ENCODE measurements around the gene TENM4.
"Not testable (repeated sequence)": the region's sequence is repeated elsewhere in the genome, so short reads cannot be mapped to it uniquely, and the experiment has no call there.

The TENM4 gene

DNA sequence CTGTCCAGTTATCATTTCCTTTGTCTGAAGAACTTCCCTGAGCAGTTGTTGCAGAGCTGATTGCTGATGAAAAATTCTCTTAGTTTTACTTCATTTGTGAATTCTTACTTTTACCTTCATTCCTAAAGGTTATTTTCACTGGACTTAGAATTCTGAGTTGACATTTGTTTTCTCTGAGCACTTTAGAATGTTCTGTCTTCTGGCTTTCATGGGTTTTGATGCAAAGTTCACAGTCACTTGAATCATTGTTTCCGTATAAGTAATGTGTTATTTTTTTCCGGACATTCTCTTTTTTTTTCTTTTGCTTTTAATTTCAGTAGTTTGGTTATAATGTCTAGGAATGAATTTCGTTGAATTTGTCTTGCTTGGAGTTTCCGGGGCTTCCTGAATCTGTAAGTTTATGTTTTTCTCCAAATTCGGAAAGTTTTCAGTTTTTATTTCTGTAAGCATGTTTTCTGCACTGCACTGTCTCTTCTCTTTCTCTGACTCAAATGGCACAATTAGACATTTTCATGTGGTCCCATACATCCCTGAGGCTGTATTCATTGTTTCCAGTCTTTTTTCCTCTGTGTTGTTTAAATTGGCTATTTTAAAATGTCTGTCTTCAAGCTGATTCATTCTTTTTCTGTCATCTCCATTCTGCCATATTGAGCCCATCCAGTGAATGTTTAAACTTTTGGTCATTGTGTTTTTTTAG, 797.7 kb downstream of the TENM4 start:
- ChIA-PET CTCF (interaction anchor here (0.6 kb wide), 1 partner anchor 619 kb away, joined by 3 read pairs; no protein-coding TSS in a partner anchor), POLR2A (no interaction called here)
- no peak for TF ChIP-seq BHLHE40 (IDR thresholded peaks at IDR 0.05; ENCODE audit: borderline replicate concordance)
- TF ChIP-seq, protein P1, sequence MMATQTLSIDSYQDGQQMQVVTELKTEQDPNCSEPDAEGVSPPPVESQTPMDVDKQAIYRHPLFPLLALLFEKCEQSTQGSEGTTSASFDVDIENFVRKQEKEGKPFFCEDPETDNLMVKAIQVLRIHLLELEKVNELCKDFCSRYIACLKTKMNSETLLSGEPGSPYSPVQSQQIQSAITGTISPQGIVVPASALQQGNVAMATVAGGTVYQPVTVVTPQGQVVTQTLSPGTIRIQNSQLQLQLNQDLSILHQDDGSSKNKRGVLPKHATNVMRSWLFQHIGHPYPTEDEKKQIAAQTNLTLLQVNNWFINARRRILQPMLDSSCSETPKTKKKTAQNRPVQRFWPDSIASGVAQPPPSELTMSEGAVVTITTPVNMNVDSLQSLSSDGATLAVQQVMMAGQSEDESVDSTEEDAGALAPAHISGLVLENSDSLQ (IDR thresholded peaks at IDR 0.05) = no peak
- DNase-seq (ENCODE audit: extremely low spot score) = no peak

DNA sequence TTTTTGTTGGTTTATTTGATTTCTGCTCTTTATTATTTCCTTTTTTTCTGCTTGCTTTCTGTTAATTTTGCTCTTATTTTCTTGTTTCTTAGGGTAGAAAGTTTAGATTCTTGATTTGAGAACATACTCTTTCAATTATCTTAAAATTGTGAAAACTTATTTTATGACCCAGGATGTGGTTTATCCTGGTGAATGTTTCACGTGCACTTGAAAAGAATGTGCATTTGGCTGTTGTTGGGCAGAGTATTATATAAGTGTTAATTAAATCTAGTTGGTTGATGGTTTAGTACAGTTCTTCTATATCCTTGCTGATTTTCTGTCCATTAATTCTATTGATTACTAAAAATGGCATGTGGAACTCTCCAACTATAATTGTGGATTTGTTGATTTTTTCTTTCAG, 799.3 kb downstream of the TENM4 start:
- ChIA-PET CTCF (no interaction called here), POLR2A (no interaction called here)

DNA sequence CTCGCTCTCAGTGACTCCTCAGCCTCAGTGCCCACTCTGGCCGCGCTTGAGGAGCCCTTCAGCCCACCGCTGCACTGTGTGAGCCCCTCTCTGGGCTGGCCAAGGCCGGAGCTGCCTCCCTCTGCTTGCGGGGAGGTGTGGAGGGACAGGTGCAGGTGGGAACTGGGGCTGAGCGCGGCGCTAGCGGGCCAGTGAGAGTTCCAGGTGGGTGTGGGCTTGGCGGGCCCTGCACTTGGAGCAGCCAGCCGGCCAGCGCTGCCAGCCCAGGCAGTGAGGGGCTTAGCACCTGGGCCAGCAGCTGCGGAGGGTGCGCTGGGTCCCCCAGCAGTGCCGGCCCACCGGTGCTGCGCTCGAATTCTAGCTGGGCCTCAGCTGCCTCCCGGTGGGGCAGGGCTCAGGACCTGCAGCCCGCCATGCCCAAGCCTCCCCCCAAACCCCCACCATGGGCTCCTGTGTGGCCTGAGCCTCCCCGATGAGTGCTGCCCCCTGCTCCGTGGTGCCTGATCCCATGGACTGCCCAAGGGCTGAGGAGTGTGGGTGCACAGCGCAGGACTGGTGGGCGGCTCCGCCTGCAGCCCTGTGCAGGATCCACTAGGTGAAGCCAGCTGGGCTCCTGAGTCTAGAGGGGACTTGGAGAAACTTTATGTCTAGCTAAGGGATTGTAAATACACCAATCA, 802.0 kb downstream of the TENM4 start:
- ChIA-PET POLR2A (no interaction called here), CTCF (no interaction called here)
- no peak for DNase-seq (ENCODE audit: extremely low spot score)
- no peak for TF ChIP-seq LEF1 (IDR thresholded peaks at IDR 0.05; ENCODE audit: borderline replicate concordance)
- TF ChIP-seq, protein P1 (IDR thresholded peaks at IDR 0.05) = no peak
- no peak for TF ChIP-seq SUZ12 (IDR thresholded peaks at IDR 0.05)
- TF ChIP-seq FOXA1 (IDR thresholded peaks at IDR 0.05) = no peak
- TF ChIP-seq ZNF384 (IDR thresholded peaks at IDR 0.05) = no peak
- no peak for TF ChIP-seq BHLHE40 (IDR thresholded peaks at IDR 0.05; ENCODE audit: borderline replicate concordance)
- no peak for TF ChIP-seq TARDBP (IDR thresholded peaks at IDR 0.05)
- no peak for TF ChIP-seq L3MBTL2 (conservative IDR thresholded peaks at IDR 0.05)
- no peak for TF ChIP-seq ELF4 (IDR thresholded peaks at IDR 0.05)
- TF ChIP-seq ARNT (IDR thresholded peaks at IDR 0.05) = no peak

More for the DNA sequence above, 799.3 kb downstream of the TENM4 start:
- TF ChIP-seq ARNT (IDR thresholded peaks at IDR 0.05) (no peak), LEF1 (IDR thresholded peaks at IDR 0.05; ENCODE audit: borderline replicate concordance) (no peak), FOXA1 (IDR thresholded peaks at IDR 0.05) (no peak), FOXM1 (IDR thresholded peaks at IDR 0.05; ENCODE audit: borderline replicate concordance) (no peak), ELF4 (IDR thresholded peaks at IDR 0.05) (no peak), SUZ12 (IDR thresholded peaks at IDR 0.05) (no peak), NFRKB (IDR thresholded peaks at IDR 0.05) (no peak), HDGF (IDR thresholded peaks at IDR 0.05; ENCODE audit: borderline replicate concordance) (no peak), L3MBTL2 (conservative IDR thresholded peaks at IDR 0.05) (no peak), ZNF384 (IDR thresholded peaks at IDR 0.05) (no peak), BHLHE40 (IDR thresholded peaks at IDR 0.05; ENCODE audit: borderline replicate concordance) (no peak), FOXK2 (IDR thresholded peaks at IDR 0.05) (no peak), SP1 (IDR thresholded peaks at IDR 0.05) (no peak), CTBP1 (IDR thresholded peaks at IDR 0.05; ENCODE audit: borderline replicate concordance) (no peak), TARDBP (IDR thresholded peaks at IDR 0.05) (no peak)
- TF ChIP-seq, protein P1 (IDR thresholded peaks at IDR 0.05) = no peak
- DNase-seq (ENCODE audit: extremely low spot score) = no peak

DNA sequence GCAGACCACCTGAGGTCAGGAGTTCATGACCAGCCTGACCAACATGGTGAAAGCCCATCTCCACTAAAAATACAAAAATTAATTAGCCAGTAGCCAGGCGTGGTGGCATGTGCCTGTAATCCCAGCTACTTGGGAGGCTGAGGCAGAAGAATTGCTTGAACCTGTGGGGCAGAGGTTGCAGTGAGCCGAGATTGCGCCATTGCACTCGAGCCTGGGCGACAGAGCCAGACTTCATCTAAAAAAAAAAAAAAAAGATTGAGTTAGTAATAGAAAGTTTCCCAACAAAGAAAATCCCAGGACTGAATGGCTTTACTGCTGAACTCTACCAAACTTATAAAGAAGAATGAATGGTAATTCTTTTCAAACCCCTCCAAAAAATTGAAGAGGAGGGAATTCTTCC, 803.3 kb downstream of the TENM4 start:
- DNase-seq (ENCODE audit: extremely low spot score); POLR2A ChIA-PET; CTCF ChIA-PET: not testable (repeated sequence)

DNA sequence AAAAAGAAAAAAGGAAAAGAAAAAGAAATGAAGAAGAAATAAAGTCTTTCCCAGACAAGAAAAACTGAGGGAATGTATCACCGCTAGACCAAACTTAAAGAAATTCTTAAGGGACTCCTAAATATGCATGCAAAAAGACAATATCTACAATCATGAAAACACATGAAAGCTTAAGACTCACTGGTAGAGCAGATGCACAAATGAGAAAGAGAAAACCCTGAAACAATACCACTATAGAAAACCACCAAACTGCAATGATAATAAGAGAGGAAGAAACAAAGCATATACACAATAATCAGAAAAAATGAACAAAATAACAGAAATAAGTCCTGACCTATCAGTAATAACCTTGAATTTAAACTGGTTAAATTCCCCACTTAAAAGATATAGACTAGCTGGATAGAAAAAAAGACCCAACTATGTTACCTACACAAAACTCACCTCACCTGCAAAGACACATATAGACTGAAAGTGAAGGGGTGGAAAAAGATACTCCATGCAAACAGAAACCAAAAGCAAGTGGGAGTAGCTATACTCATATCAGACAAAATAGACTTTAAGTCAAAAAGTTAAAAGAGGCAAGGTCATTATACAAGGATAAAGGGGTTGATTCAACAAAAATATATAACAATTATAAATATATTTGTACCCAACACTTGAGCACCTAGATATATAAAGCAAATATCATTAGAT, 804.9 kb downstream of the TENM4 start:
- TF ChIP-seq, protein P1 (IDR thresholded peaks at IDR 0.05) = no peak
- TF ChIP-seq ZNF384 (IDR thresholded peaks at IDR 0.05) = no peak
- TF ChIP-seq BHLHE40 (IDR thresholded peaks at IDR 0.05; ENCODE audit: borderline replicate concordance) = no peak
- no peak for TF ChIP-seq TARDBP (IDR thresholded peaks at IDR 0.05)
- TF ChIP-seq CTBP1 (IDR thresholded peaks at IDR 0.05; ENCODE audit: borderline replicate concordance) = no peak
- TF ChIP-seq SP1 (IDR thresholded peaks at IDR 0.05) = no peak
- no peak for TF ChIP-seq FOXK2 (IDR thresholded peaks at IDR 0.05)
- no peak for TF ChIP-seq SUZ12 (IDR thresholded peaks at IDR 0.05)
- TF ChIP-seq LEF1 (IDR thresholded peaks at IDR 0.05; ENCODE audit: borderline replicate concordance) = no peak
- no peak for TF ChIP-seq FOXM1 (IDR thresholded peaks at IDR 0.05; ENCODE audit: borderline replicate concordance)
- no peak for TF ChIP-seq ELF4 (IDR thresholded peaks at IDR 0.05)
- TF ChIP-seq L3MBTL2 (conservative IDR thresholded peaks at IDR 0.05) = no peak
- TF ChIP-seq FOXA1 (IDR thresholded peaks at IDR 0.05) = no peak
- TF ChIP-seq HDGF (IDR thresholded peaks at IDR 0.05; ENCODE audit: borderline replicate concordance) = no peak
- TF ChIP-seq NFRKB (IDR thresholded peaks at IDR 0.05) = no peak
- TF ChIP-seq ARNT (IDR thresholded peaks at IDR 0.05) = no peak
- CTCF ChIA-PET = no interaction called here
- POLR2A ChIA-PET = no interaction called here
- no peak for DNase-seq (ENCODE audit: extremely low spot score)

Data from HEK293T (cell line).